H9 (cell line): ENCODE data around the gene SPECC1. TPM values are rescaled to one million over a fixed set of nuclear protein-coding genes. Genes with fewer than 3 reads are reported as not detected.

ENCODE experiments used
- DNase-seq: peaks from one replicate; pipeline ENCODE4 v3.0.0-alpha.2; 2017
- H2AFZ ChIP-seq: one replicate; pipeline ENCODE4 v1.6.1; 2013; ENCODE audit warnings: mild to moderate bottlenecking, low read length, control low read depth, moderate library complexity
- H2AK5ac ChIP-seq: 2 replicates; pipeline ENCODE4 v1.6.1; 2013; ENCODE audit warnings: low read length, control low read depth, mixed read lengths; ENCODE audit not compliant: insufficient read length
- H2BK120ac ChIP-seq: one replicate; pipeline ENCODE4 v1.6.1; 2013; ENCODE audit warnings: low read depth, mild to moderate bottlenecking, low read length, control low read depth, inconsistent platforms; ENCODE audit not compliant: poor library complexity, severe bottlenecking
- H2BK12ac ChIP-seq: 2 replicates; pipeline ENCODE4 v1.6.1; 2013; ENCODE audit warnings: low read length, control low read depth, mixed read lengths, low read depth; ENCODE audit not compliant: insufficient read length
- H2BK15ac ChIP-seq: 2 replicates; pipeline ENCODE4 v1.6.1; 2013; ENCODE audit warnings: low read depth, low read length, control low read depth
- H2BK20ac ChIP-seq: one replicate; pipeline ENCODE4 v1.6.1; 2013; ENCODE audit warnings: low read depth, mild to moderate bottlenecking, low read length, control low read depth, inconsistent platforms; ENCODE audit not compliant: poor library complexity, severe bottlenecking
- H2BK5ac ChIP-seq: 2 replicates; pipeline ENCODE4 v1.6.1; 2013; ENCODE audit warnings: low read length, control low read depth, mixed read lengths; ENCODE audit not compliant: insufficient read length
- H3K14ac ChIP-seq: 2 replicates; pipeline ENCODE4 v1.6.1; 2013; ENCODE audit warnings: low read length, control low read depth; ENCODE audit not compliant: insufficient read depth
- H3K18ac ChIP-seq: 2 replicates; pipeline ENCODE4 v1.6.1; 2013; ENCODE audit warnings: low read depth, mild to moderate bottlenecking, mixed read lengths, low read length, control low read depth; ENCODE audit not compliant: insufficient read length
- H3K23ac ChIP-seq: 2 replicates; pipeline ENCODE4 v1.6.1; 2013; ENCODE audit warnings: low read length, control low read depth, mixed read lengths, low read depth; ENCODE audit not compliant: insufficient read length
- H3K23me2 ChIP-seq: 2 replicates; pipeline ENCODE4 v1.6.1; 2013; ENCODE audit warnings: low read depth, mild to moderate bottlenecking, mixed read lengths, low read length, control low read depth; ENCODE audit not compliant: insufficient read length, poor library complexity, severe bottlenecking
- H3K27ac ChIP-seq: 2 replicates; pipeline ENCODE4 v1.5.1; 2013; ENCODE audit warnings: low read length, control low read depth, mixed read lengths, low read depth; ENCODE audit not compliant: insufficient read length
- H3K27me3 ChIP-seq: 2 replicates; pipeline ENCODE4 v1.6.1; 2013; ENCODE audit warnings: low read length, control low read depth, inconsistent platforms; ENCODE audit not compliant: insufficient read depth
- H3K4ac ChIP-seq: 2 replicates; pipeline ENCODE4 v1.6.1; 2013; ENCODE audit warnings: low read depth, mild to moderate bottlenecking, control low read depth, inconsistent platforms, low read length, moderate library complexity
- H3K4me1 ChIP-seq: 2 replicates; pipeline ENCODE4 v1.6.1; 2013; ENCODE audit warnings: low read length, control low read depth, inconsistent platforms; ENCODE audit not compliant: insufficient read depth
- H3K4me2 ChIP-seq: 2 replicates; pipeline ENCODE4 v1.6.1; 2013; ENCODE audit warnings: low read length, control low read depth, mixed read lengths; ENCODE audit not compliant: insufficient read length, insufficient read depth
- H3K56ac ChIP-seq: 2 replicates; pipeline ENCODE4 v1.6.1; 2013; ENCODE audit warnings: low read depth, mild to moderate bottlenecking, mixed read lengths, low read length, control low read depth; ENCODE audit not compliant: insufficient read length
- H3K79me1 ChIP-seq: 2 replicates; pipeline ENCODE4 v1.6.1; 2013; ENCODE audit warnings: low read depth, mild to moderate bottlenecking, moderate library complexity, low read length, control low read depth, inconsistent platforms; ENCODE audit not compliant: insufficient read depth, poor library complexity, severe bottlenecking
- H3K79me2 ChIP-seq: 2 replicates; pipeline ENCODE4 v1.6.1; 2013; ENCODE audit warnings: low read length, control low read depth, inconsistent platforms; ENCODE audit not compliant: insufficient read depth
- H3K9ac ChIP-seq: 2 replicates; pipeline ENCODE4 v1.6.1; 2013; ENCODE audit warnings: low read length, control low read depth, mixed read lengths; ENCODE audit not compliant: insufficient read length; ENCODE audit errors: extremely low read depth
- H3K9me3 ChIP-seq: one replicate; pipeline ENCODE4 v1.6.1; 2013; ENCODE audit warnings: low read depth, low read length, inconsistent platforms; ENCODE audit not compliant: control insufficient read depth
- H3T11ph ChIP-seq: one replicate; pipeline ENCODE4 v1.6.1; 2013; ENCODE audit warnings: mild to moderate bottlenecking, low read length, control low read depth, inconsistent platforms
- H4K20me1 ChIP-seq: one replicate; pipeline ENCODE4 v1.6.1; 2013; ENCODE audit not compliant: control insufficient read depth, insufficient read length, insufficient read depth
- H4K5ac ChIP-seq: 2 replicates; pipeline ENCODE4 v1.6.1; 2013; ENCODE audit warnings: low read depth, mild to moderate bottlenecking, mixed read lengths, low read length, control low read depth; ENCODE audit not compliant: insufficient read length
- H4K8ac ChIP-seq: replicated peaks from 2 replicates; pipeline ENCODE4 v1.6.1; 2013; ENCODE audit warnings: low read length, control low read depth, mixed read lengths, low read depth; ENCODE audit not compliant: insufficient read length
- H4K91ac ChIP-seq: 2 replicates; pipeline ENCODE4 v1.6.1; 2013; ENCODE audit warnings: low read depth, mild to moderate bottlenecking, moderate library complexity, mixed read lengths, low read length, control low read depth; ENCODE audit not compliant: insufficient read length
- H3K27ac Mint-ChIP-seq, 3 experiments: 2 replicates in 2 of 3; 3 replicates in 1 of 3; pipeline ENCODE4 v1.8.0; 2020 to 2021; ENCODE audit warnings: mixed read lengths in 3 of 3, mild to moderate bottlenecking in 1 of 3, moderate library complexity in 1 of 3
- H3K27me3 Mint-ChIP-seq: 2 replicates; pipeline ENCODE4 v1.8.0; 2021; ENCODE audit warnings: low read depth, mild to moderate bottlenecking, moderate library complexity, mixed read lengths
- H3K36me3 Mint-ChIP-seq, 3 experiments: 2 replicates in 2 of 3; 3 replicates in 1 of 3; pipeline ENCODE4 v1.8.0; 2020 to 2021; ENCODE audit warnings: low read depth in 3 of 3, mixed read lengths in 3 of 3; ENCODE audit not compliant: insufficient read depth in 1 of 3
- H3K4me1 Mint-ChIP-seq, 2 experiments: 2 replicates each; pipeline ENCODE4 v1.8.0; 2020; ENCODE audit warnings: mixed read lengths in 2 of 2
- H3K4me3 Mint-ChIP-seq, 2 experiments: 2 replicates in 1 of 2; 3 replicates in 1 of 2; pipeline ENCODE4 v1.8.0; 2020 to 2021; ENCODE audit warnings: mild to moderate bottlenecking in 2 of 2, mixed read lengths in 2 of 2, moderate library complexity in 1 of 2
- H3K9me3 Mint-ChIP-seq, 2 experiments: 2 replicates in 1 of 2; 3 replicates in 1 of 2; pipeline ENCODE4 v1.8.0; 2020; ENCODE audit warnings: mild to moderate bottlenecking in 2 of 2, mixed read lengths in 2 of 2, moderate library complexity in 1 of 2
- WGBS: extraction: QIAGEN DNeasy Blood & Tissue Kit; methylation state at CpG from one replicate; pipeline ENCODE4 v1.1.7; 2013; ENCODE audit warnings: missing lambda C conversion rate, low lambda C conversion rate, mixed read lengths; ENCODE audit not compliant: insufficient read length; ENCODE audit errors: extremely low coverage; 5-methylcytosine and 5-hydroxymethylcytosine counted together
- total RNA-seq: library from RNA; stranded (reverse); gene quantifications from 2 replicates; pipeline ENCODE4 v1.2.1, GENCODE V29; 2021
- TF ChIP-seq, protein P1 (sequence below): fragments of 200-600 bp; sonication (generic); conservative IDR thresholded peaks from 3 replicates; pipeline ENCODE4 v1.8.0; 2021; ENCODE audit warnings: antibody characterized with exemption, mild to moderate bottlenecking

The SPECC1 gene
- total RNA-seq, 1 experiment from 2014 or later, result 65.7 TPM

DNA sequence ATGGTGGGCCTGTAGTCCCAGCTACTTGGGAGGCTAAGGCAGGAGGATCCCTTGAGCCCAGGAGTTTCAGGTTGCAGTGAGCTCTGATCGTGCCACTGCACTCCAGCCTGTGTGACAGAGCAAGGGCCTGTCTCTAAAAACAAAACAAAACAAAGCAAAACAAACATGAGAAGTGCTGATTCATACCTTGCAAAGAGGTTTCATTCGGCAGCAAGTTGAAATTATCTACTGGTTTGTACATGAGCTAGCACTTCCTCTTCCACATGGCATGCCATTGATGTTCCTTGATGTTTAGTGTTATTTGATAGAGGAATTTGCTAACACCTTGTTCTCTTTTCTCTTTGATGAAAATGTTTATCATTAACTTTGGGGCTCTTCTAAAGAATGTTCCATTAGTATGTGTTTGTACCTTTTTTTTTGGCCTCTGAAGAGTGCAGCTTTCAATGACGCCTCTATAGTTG, 50.6 kb downstream of the SPECC1 start:
- no peaks in the 10 kb centered on the region for H3K36me3 Mint-ChIP-seq
- no peak overlapping the region for H3K4me3 Mint-ChIP-seq
- no peak overlapping the region; a peak in 1 of 7 replicates for H3K27ac Mint-ChIP-seq

More for the DNA sequence above, 50.6 kb downstream of the SPECC1 start:
- Histone ChIP-seq H2BK20ac (no peak overlapping the region), H4K8ac (no peak overlapping the region), H3K4ac (no peak overlapping the region), H2BK12ac (no peak overlapping the region), H2BK120ac (no peak overlapping the region), H2AK5ac (no peak overlapping the region), H3K18ac (no peak overlapping the region), H2AFZ (no peak overlapping the region), H3K14ac (no peak overlapping the region), H4K20me1 (no peaks in the 10 kb centered on the region), H3K79me2 (no peaks in the 10 kb centered on the region), H2BK15ac (no peak overlapping the region), H3K27ac (no peak overlapping the region), H3K9ac (no peak overlapping the region), H3K27me3 (no peaks in the 10 kb centered on the region), H2BK5ac (no peak overlapping the region), H3K56ac (no peak overlapping the region), H3K23ac (no peak overlapping the region), H3T11ph (no peak overlapping the region), H3K4me2 (no peak overlapping the region), H3K79me1 (no peaks in the 10 kb centered on the region), H4K5ac (no peak overlapping the region), H3K4me1 (peaks cover 8% of the 10 kb centered on the region; the same call in 1 of the 2 replicates), H3K23me2 (no peaks in the 10 kb centered on the region), H4K91ac (no peak overlapping the region), H3K9me3 (no peaks in the 10 kb centered on the region)
- no CpG with 5 or more reads among the region's 3 CpGs for WGBS
- TF ChIP-seq, protein P1, sequence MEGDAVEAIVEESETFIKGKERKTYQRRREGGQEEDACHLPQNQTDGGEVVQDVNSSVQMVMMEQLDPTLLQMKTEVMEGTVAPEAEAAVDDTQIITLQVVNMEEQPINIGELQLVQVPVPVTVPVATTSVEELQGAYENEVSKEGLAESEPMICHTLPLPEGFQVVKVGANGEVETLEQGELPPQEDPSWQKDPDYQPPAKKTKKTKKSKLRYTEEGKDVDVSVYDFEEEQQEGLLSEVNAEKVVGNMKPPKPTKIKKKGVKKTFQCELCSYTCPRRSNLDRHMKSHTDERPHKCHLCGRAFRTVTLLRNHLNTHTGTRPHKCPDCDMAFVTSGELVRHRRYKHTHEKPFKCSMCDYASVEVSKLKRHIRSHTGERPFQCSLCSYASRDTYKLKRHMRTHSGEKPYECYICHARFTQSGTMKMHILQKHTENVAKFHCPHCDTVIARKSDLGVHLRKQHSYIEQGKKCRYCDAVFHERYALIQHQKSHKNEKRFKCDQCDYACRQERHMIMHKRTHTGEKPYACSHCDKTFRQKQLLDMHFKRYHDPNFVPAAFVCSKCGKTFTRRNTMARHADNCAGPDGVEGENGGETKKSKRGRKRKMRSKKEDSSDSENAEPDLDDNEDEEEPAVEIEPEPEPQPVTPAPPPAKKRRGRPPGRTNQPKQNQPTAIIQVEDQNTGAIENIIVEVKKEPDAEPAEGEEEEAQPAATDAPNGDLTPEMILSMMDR, result no peak
- H3K9me3 Mint-ChIP-seq, result no peaks in the 10 kb centered on the region; a peak in 1 of 5 replicates
- H3K4me1 Mint-ChIP-seq, result peaks cover 15 to 17% of the 10 kb centered on the region in 2 experiments
- no peaks in the 10 kb centered on the region for H3K27me3 Mint-ChIP-seq
- no peak for DNase-seq
